HPDE6-E6E7 (cell line): Measurements from ENCODE around the gene GOLGA3.
A peak's percentile ranks its signal among the peaks of the same experiment; 100 is the strongest.
"Not testable (repeated sequence)": the region's sequence is repeated elsewhere in the genome, so short reads cannot be mapped to it uniquely, and the experiment has no call there.

Source experiments
- DNase-seq: peaks from one replicate; pipeline ENCODE4 v3.0.0; 2011; ENCODE audit warnings: missing footprints; ENCODE audit errors: extremely low spot score

GOLGA3 gene

DNA sequence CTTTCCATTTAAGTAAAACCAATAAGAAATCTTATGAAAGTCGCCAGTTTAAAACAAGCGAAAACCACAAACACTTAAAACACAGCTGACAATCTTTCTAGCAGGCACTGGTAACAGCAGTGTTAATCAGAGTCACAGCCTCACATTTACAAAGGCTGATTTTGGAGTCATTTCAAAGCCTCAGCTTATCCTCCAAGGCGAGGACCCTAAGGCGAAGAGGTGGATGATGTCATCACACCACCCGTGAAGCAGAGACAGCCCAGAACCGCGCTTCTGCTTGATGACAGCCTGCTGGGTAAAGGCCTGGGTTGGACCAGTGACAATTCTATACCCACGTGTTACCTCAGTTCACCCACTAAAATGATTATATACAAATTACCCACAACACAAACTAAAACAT is 10.1 kb downstream of the GOLGA3 start:
- no peak for DNase-seq

DNA sequence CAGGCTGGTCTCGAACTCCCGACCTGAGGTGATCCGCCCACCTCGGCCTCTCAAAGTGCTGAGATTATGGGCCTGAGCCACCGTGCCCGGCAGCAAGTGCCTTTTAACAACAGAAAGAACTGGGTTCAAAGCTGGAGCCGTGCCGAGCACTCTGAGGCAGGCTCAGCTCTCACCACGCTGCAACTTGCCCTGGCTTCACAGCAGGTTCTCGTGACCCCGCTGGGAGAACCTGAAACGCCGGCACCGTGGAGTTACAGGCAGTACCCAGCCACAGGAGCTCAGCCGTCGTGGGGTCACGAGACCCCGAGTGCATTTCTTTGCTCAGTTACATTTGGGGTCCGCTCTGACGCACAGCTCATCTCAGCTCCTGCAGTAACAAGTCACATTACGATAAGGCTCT is 14.4 kb downstream of the GOLGA3 start:
- no peak for DNase-seq

DNA sequence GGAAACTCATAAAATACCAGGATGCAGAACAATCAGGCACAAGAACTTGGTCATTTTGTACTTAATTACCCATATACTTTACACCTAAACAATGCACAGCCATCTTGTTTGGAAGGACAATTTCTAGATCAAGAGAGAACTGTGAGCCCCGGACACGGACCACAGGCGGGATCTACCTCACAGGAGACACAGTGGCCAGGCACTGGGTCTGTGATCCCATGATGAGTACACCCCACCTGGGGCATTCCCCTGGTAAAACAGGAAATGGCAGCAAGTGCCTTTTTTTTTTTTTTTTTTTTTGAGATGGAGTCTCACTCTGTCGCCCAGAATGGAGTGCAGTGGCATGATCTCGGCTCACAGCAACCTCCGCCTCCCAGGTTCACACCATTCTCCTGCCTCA is 15.2 kb downstream of the GOLGA3 start:
- no peak for DNase-seq

DNA sequence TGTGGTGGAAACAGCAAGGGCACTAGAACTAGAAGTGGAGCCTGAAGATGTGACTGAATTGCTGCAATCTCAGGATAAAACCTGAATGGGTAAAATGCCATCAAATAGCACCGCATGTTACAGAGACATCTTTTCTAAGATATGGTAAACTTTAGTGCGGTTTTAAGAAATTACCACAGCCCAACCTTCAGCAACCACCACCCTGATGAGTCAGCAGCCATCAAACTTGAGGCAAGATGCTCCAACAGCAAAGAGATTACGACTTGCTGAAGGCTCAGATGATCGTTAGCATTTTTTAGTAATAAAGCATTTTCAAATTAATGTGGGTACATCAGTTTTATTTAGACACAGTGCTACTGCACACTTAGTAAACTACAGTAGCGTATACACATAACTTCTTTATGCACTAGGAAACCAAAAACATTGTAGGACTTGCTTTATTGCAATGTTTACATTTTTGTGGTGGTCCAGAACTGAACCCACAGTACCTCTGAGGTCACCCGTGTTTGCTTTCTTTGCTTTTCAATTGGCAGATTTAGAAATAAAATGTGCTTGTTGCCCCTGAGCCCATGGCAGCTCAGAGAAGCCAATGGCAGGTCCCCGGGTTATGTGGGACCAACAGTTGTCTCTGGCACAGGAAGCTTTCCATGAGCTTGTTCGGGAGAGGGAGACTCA is 15.9 kb downstream of the GOLGA3 start:
- no peak for DNase-seq

DNA sequence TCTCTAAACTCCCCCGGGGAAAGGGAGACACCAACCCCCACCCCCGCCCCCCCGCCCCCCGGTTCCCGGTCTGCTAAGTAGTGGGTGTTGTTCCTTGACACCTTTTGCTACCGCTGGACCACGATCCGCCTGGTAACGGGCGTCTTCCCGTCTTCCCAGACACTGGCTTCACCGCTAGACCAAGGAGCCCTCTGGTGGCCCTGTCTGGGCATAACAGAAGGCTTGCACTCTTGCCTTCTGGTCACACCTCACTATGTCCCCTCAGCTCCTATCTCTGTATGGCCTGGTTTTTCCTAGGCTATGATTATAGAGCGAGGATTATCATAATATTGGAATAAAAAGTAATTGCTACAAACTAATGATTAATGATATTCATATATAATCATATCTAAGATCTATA is 19.3 kb downstream of the GOLGA3 start:
- not testable (repeated sequence) for DNase-seq

DNA sequence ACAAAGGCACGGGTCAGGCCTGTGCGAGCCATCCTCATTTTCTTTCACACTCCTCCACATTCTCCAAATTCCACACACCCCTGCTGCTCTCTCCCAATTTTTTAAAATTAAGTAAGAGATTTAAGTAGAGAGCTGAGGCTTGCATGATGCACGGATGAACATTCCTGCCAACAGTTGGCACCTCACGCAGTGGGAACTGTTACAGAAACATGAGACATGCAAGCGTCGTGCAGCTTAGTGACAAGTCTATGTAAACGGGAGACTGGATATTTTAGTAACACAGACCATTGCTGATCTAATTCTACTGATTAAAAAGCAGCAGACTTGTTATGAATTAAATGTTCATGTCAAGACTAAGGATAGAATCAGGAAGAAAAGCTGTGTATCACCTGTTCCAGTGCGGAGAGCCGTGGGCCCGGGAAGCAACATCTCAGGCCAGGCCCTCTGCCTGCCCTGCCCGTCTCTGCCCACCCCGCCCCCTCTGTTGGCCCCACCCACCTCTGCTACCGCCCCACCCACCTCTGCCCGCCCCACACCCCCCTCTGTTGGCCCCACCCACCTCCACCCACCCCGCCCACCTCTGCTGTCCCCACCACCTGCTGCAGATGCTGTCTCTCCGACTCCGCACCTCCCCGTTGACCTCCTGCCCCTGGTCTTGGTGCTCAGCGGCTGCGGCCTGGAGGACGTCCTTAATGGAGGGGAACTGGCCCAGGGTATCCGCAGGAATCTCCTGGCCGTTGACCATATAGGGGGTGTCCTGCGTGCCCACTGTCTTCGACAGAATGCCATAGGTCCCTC is 21.2 kb downstream of the GOLGA3 start:
- DNase-seq = no peak

DNA sequence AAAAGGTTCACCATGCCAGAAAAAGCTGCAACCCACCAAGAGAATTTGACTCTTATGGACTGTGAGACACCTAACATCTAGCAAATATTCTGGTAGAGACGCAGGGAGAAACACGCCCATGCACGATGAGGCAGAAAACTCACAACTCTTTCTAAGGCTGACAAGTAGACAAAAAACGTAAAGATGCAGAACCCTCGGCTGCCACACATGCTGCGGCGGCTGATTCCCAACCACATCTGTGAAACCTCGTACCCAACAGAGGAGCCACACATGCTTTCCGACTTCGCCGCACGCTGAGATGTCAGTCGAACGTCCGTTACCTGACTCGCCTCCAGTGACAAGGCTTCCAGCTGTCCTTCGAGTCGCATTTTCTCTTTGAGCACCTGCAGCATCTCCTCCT is 21.8 kb downstream of the GOLGA3 start:
- DNase-seq = no peak

DNA sequence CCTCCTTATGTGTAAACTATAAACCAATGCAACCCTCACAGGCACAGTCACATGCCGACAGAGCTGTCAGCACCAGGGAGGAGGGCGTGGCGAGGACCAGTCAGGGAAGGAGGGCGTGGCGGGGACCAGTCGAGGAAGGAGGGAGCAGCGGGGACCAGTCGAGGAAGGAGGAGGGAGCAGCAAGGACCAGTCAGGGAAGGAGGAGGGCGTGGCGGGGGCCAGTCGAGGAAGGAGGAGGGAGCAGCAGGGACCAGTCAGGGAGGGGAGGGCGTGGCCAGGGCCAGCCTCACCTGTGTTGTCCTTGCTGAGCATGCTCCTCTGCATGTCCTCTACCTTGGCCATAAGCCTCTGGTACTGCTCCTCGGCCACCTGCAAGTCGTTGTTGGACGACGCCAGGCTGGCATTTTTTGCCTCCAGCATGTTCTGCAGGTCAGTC is 24.2 kb downstream of the GOLGA3 start:
- peak; percentile 23 for DNase-seq

DNA sequence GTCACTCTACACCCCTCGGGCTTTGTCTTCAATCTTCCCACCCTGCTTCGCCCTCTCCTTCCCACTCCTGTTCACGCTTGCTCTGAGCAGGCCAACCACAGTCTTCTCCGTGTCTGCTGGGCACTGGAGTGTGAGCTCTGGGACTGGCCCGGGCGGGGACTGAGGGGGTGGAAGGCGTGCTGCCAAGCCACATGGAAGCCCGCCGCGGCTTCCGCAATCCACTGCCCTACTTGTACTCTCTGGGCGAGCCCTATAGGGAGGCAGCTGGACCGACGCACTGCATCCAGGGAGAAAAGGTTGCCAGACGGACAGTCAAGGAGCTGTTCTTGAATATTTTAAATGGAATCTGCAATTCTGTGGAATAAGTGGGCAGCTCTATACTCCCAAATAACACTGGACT is 24.8 kb downstream of the GOLGA3 start:
- no peak for DNase-seq

DNA sequence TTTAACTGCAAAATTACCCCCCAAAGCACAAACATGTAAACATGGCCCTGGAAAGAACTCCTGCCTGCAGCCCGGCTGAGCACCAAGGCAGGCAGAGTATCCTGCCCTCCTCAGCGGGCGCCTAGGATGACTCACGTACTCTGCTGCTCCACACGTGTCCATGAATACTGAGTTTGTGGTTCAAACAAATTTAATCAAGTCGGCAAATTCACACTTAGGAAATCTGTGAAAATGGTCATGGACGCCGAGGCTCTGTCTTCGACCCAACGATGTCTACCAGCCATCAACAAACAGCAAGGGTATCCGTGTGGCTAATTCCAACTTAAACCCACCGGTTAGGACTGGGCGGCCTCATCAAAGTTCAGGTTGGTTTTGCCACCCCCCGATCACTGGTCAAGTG is 25.5 kb downstream of the GOLGA3 start:
- DNase-seq = no peak

DNA sequence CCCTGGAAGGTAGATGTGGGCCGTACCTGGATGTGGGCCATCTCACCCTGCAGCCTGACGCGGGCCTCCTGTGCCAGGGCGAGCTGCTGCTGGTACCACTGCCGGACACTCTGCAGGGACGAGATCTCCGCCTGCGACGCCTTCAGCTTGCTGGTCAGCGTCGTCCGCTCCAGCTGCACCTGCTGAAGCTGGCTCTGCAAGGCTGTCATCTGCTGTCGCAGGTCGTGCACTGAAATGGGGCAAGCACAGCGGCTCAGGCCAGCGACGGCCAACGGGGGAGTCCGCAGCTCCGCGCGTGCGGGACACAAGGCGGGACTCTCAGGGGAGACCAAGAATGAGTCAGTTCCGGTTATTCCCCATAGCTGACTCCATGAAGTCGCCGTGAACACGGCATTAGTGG is 26.9 kb downstream of the GOLGA3 start:
- no peak for DNase-seq

DNA sequence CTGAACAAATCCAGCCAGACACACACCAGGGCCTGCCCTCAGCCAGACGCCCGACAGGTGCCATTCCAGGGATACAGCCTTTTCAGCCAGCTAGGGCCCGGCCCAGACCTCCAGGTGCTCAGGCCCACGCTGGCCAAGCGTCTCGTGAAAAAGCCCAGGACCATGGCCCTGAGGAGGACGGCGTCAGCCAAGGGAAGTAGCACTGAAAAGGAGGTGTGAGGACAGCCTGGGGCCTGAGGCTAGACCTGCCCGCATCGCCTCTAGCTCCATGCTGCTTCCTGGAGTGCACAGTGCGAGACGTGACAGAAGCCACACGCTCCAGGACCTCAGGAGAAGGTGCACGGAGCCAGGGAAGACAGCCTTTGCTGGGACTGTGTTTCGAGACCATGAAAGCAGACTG is 29.8 kb downstream of the GOLGA3 start:
- DNase-seq = no peak

DNA sequence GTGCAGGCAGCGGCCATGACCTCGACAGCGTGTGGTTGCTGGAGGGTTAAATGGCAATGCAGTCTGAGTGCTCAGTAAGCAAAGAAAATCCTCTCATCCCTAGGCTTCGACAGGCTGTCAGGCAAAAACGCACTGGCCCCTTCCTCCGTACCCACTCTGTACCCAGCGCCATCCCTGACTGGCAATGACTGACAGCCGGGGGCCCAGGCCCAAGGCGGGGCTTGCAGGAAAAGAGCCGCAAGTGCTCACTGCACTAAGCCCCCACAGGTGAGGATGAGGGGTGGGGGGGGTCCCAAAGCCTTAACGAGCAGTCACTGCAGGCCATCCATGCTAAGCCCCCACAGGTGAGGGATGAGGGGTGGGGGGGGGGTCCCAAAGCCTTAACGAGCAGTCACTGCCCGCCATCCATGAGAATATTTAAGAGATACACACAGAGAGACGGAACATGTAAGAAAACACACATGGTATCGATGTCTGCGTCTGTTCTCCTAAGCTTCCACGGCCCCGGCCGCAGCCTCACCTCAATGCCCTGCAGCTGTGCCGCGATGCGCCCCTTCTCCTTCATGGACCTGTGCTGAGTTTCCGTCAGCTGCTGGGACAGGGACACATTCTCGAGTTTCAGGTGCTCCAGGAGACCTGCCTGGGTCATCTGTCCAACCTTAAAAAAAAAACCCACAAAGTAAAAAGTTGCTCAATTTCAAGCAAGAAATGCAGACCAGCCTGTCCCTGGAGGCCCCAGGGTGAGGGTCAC is 30.7 kb downstream of the GOLGA3 start:
- no peak for DNase-seq

DNA sequence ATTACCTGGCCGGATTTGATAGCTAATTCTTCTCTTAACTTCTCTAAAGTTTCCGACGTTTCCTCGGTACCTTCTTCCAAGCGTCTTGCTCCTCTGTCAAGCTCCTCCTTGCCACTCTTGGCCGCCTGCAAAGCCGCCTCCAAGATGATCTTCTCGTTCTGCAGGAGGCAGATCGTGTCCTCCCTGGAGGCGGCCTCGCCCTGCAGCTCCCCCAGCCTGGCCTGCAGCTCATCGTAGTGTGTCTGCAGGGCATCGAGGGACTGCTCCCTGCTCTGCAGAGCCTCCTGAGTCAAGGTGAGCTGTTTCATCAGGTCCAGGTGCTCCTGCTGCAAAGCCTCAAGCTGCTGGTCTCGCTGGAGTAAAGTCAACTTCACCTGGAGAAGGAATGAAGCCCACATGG is 32.8 kb downstream of the GOLGA3 start:
- DNase-seq = no peak

DNA sequence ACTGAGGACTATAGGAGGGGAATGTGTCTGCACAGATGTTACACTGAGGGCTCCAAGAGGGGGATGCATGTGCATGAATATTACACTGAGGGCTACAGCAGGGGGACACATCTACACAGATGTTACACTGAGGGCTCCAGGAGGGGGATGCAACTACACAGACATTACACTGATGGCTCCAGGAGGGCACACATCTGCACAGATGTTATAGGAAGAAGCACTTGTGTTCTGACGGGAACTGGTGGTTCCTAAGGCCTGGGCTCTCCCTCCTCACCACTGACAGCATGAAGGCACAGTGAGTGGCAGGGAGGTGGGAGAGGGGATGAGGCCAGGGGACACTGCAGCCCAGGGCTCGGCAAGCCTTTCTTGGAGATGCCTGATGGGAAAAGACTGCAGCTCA is 36.7 kb downstream of the GOLGA3 start:
- DNase-seq = not testable (repeated sequence)

DNA sequence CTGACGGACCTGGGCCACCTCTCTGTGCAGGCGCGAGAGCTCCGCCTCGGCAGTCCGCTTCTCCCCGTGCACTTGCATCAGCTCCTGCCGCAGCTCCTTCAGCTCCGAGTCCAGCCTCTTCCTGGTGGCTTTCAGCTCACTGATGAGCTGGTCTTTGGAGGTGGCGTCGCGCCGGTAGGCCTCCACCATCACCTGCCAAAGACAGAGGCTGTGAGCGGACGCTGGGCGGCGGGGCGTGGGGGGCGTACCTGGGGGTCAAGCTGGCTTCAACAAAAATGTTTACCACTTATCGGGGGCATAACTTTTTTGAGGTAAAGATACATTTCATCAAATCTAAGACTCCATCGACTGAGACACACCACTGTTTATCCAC is 39.6 kb downstream of the GOLGA3 start:
- no peak for DNase-seq

DNA sequence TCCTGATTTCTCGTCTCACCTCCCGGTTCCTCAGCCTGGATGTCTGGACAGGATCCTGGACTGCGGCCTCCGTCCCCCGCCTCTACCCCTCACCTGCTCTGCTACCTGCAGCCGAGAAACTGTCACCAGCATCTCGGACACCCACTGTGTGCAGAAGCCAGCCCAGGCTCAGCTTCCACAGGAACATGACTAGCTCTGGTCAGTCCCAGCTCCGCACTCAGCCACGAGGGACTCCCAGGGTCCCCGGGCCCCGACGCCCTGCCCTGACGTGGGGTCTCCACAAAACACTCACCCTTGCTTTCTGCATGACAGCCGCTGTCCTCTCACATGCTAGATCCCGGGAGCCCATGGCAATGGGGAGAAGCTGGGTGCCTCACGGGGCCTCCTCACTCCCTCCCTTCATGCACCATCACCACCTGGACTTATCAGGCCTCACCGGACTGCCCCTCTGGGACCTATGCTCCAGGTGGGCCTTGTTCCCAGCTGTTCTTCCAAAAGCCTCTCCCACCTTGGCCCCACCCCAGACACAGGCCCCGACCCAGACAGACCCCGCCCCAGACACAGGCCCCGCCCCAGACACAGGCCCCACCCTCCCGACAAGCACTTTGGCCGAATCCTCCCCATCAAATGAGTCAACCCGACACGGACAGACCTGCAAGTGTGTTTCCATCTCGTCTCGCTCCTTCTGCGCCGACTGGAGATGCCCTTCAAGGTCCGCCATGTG is 40.1 kb downstream of the GOLGA3 start:
- no peak for DNase-seq

DNA sequence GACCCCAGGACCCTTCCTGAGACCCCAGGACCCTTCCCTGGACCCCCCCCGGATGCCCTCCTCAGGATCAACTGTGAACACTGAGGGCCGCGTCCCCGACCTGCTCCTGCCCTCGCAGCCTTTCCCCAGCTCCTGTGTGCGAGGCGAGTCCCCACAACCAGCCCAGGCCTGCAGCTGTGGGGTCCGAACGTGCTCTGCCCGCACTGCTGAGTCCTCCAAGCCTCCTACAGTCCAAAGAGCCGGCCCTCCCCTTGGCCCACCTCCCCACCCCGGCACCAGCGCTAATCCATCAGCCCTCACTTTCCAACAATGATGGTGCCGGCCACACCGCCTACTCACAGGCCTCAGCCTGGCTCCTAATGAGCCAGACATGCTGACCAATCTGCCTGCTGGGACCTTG is 40.8 kb downstream of the GOLGA3 start:
- no peak for DNase-seq

DNA sequence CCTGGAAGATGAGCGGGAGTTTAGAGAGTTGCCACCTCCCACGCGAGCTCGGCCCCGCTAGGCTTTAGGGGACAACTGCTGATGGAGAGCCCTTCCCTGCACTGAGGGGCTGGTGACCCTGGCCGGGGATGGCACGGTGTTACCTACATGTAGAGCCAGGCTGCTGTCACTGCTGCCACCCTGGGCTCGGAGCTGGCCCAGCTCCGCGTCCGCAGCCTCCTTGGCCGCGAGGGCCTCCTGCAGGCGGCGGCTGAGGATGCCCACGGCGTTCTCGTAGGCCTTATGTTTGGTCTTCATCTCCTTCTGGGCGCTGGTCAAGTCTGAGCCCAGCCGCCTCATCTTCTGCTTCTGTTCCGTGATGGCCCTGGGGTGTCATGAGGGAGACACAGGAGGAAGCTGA is 42.5 kb downstream of the GOLGA3 start:
- DNase-seq = no peak

DNA sequence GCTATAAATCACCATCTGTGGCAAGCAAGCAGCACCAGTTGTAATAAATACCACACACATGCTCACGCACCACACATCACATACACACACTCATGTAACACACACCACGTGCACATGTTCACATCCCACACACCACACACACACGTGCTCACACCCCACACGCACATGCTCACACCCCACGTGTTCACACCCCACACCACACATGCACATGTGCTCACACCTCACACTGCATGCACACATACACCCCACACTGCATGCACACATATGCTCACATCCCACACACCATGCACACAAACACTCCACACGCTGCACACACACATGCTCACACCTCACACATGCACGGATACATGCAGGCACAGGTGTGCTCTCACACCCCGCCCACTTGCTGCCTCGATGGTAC is 44.1 kb downstream of the GOLGA3 start:
- DNase-seq = no peak

DNA sequence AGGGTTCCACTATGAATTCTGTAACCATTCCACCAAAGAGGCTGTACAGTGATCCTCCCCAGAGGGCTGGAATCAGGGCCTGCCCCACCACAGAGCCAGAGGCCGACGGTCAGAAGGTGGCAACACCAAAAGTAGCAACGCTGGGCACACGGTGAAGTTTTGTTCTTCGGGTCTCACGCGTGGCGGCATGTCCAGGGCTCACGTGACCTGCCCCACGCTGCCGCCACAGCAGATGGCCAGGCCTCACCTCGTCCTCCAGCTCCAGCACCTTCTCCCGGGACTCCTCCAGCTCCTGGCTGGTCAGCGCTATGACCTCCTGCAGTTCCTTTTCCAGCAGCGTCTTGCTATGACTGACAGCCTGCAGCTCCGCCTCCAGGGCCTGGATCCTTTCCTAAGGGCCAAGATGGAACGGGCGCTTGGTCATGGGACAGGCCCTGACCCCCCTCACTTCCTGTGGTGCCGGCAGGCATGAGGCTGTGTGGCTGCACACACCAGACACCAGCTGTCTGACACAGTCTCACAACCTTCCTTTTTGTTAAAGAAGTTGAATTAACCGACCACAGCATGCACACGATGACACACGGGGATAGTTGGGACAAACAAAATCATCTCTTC is 44.6 kb downstream of the GOLGA3 start:
- no peak for DNase-seq

DNA sequence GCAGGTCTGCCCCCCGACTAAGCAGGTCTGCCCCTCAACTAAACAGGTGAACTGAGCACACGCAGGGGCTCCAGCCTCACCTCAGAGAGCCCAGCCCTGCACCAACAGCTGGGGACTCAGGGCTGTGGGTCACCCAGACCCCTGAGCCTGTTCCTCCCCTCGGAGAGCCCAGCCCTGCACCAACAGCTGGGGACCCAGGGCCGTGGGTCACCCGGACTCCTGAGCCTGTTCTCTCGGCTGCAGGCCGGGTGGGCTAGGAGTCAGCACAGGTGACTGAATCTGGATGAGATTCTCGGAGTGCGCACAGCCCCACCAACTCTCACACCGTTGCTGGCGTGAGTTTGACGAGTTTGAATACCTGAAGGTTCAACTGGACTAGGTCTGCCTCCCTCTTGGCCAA is 46.7 kb downstream of the GOLGA3 start:
- DNase-seq = no peak
